CD4-positive, alpha-beta T cell (primary cell): ENCODE measurements around the gene FREM2. TPM values are rescaled to one million over a fixed set of nuclear protein-coding genes. Genes with fewer than 3 reads are reported as not detected.

ENCODE experiments used
- ATAC-seq: fragments of 200-7000 bp; cut with Tn5 transposase; one replicate; pipeline ENCODE4 v1.10.0; 2022; ENCODE audit warnings: mild to moderate bottlenecking; ENCODE audit not compliant: poor library complexity
- CTCF ChIA-PET: fragments of 350-600 bp; sonication (Branson Sonifier 250); formaldehyde crosslinking; loops from one replicate; lab custom pipeline; 2021; ENCODE audit warnings: antibody characterized with exemption, inconsistent platforms; lab: Charles Lee
- POLR2A ChIA-PET: fragments of 350-600 bp; sonication (Branson Sonifier 250); formaldehyde crosslinking; loops from one replicate; lab custom pipeline; 2021; ENCODE audit warnings: antibody characterized with exemption, inconsistent platforms; lab: Charles Lee
- DNase-seq, 14 experiments: peaks; one replicate each; pipeline ENCODE4 v3.0.0-alpha.2; 2013 to 2020; ENCODE audit warnings: mixed read lengths in 2 of 14
- H3K27ac ChIP-seq, 2 donors: one replicate each; pipeline versions ENCODE4 v1.5.1 to v1.7.0; 2013; ENCODE audit warnings: low read length in 2 of 2, low read depth in 1 of 2, mild to moderate bottlenecking in 1 of 2
- H3K27me3 ChIP-seq, 2 experiments: 1 replicate in 1 of 2; 2 replicates in 1 of 2; pipeline versions ENCODE4 v1.6.1 to v1.7.0; 2013; ENCODE audit warnings: low read length in 2 of 2, control low read depth in 1 of 2, mild to moderate bottlenecking in 1 of 2, moderate library complexity in 1 of 2; ENCODE audit not compliant: insufficient read depth in 2 of 2, control insufficient read depth in 1 of 2
- H3K36me3 ChIP-seq: one replicate; pipeline ENCODE4 v1.6.1; 2013; ENCODE audit warnings: low read length, control low read depth; ENCODE audit not compliant: insufficient read depth
- H3K4me1 ChIP-seq: one replicate; pipeline ENCODE4 v1.6.1; 2013; ENCODE audit warnings: low read length, control low read depth; ENCODE audit not compliant: insufficient read depth
- H3K4me3 ChIP-seq: one replicate; pipeline ENCODE4 v1.5.1; 2013; ENCODE audit warnings: mild to moderate bottlenecking, low read length, moderate library complexity
- H3K9me3 ChIP-seq, 2 experiments: 1 replicate in 1 of 2; 2 replicates in 1 of 2; pipeline versions ENCODE4 v1.6.1 to v1.7.0; 2013; ENCODE audit warnings: low read length in 2 of 2, mild to moderate bottlenecking in 2 of 2, control low read depth in 1 of 2, moderate library complexity in 1 of 2; ENCODE audit not compliant: control insufficient read depth in 1 of 2, insufficient read depth in 1 of 2
- H3K27ac Mint-ChIP-seq: one replicate; pipeline ENCODE4 v1.8.0; 2020; ENCODE audit warnings: mixed read lengths
- H3K27me3 Mint-ChIP-seq: one replicate; pipeline ENCODE4 v1.8.0; 2021; ENCODE audit warnings: mixed read lengths
- H3K36me3 Mint-ChIP-seq: one replicate; pipeline ENCODE4 v1.8.0; 2021; ENCODE audit warnings: low read depth, mixed read lengths
- H3K4me1 Mint-ChIP-seq: one replicate; pipeline ENCODE4 v1.8.0; 2021; ENCODE audit warnings: low read depth, mixed read lengths
- H3K4me3 Mint-ChIP-seq: one replicate; pipeline ENCODE4 v1.8.0; 2020; ENCODE audit warnings: mild to moderate bottlenecking, mixed read lengths
- H3K9me3 Mint-ChIP-seq: one replicate; pipeline ENCODE4 v1.8.0; 2020; ENCODE audit warnings: mixed read lengths
- intact Hi-C, 2 experiments: fragments of 100-400 bp; cut with DNase I in 1 of 2; cut with micrococcal nuclease in 1 of 2; formaldehyde crosslinking; loops; one replicate each; pipeline versions ENCODE4 v1.15.1 to v1.9.0; 2023 to 2025; cut with DNase I, micrococcal nuclease
- total RNA-seq, 174 experiments: library from RNA in 2 of 174; stranded (reverse) in 2 of 174; gene quantifications; one replicate each; pipeline ENCODE4 v1.2.3 and lab custom pipeline; 2021 to 2026
- TF ChIP-seq, protein P1 (sequence below): fragments of 200-600 bp; IDR thresholded peaks from one replicate; pipeline ENCODE4 v1.8.0; 2022; ENCODE audit warnings: antibody characterized with exemption, mild to moderate bottlenecking

Gene FREM2
- total RNA-seq, 2 experiments from 2014 or later: not detected

- H3K27me3 Mint-ChIP-seq: peaks cover 28% of the 10 kb centered on the region
- intact Hi-C loops: no loop called here
- CTCF ChIA-PET: interaction anchor here (0.6 to 1.8 kb wide), 2 partner anchors 15 to 135 kb away, joined by 3 to 4 read pairs; no protein-coding TSS in a partner anchor
Observed at GRCh38 chr13:38759390-38759789, 72.5 kb downstream of the FREM2 start.

DNA sequence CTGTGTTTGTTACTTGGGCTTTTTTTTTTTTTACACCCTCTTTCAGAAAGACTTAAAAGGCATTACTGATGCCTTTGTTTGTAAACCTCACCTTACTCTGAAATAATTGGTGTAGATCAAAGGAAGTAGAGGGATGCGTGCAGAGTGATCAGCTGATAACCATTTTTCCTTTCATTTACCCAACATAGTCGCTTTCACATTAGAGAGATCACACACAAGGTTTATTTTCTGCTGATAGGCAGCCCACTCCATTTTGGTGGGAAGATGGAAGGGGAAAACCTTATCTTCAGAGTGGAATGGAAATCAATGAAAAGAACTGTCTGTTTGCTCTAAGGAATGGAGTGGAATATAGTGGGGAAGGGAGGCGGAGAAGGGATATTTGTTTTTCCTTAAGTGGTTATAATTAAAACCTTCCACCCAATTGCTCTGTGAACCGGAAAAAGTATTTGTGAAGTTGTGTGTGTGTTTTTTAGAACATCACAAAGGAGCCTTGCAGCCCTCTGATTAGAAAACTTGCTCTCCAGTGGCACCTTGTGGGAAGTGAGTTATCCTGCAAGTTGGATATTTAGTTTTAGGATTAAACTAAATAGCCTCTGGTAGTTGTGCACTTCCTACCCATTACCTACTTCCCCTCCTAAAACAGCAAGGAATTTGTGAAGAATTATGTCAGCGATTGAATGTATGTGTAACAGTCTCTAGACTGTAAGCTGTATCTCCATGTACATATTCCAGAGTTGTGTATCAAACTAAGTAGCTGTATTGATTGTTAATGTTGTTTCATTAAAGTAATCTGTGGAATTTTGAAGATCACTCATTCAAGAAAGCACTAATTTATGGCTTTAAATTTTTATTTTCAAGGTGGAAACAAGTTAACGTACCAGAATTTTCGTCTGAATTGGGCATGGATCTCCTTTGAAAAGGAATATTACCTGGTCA is 76.8 kb downstream of the FREM2 start:
- Mint-ChIP-seq H3K9me3 (no peaks in the 10 kb centered on the region), H3K4me1 (no peaks in the 10 kb centered on the region), H3K27me3 (no peaks in the 10 kb centered on the region), H3K36me3 (no peaks in the 10 kb centered on the region), H3K4me3 (no peak overlapping the region), H3K27ac (no peak overlapping the region)
- H3K4me3 ChIP-seq: no peak overlapping the region
- intact Hi-C loops: no loop called here
- H3K27ac ChIP-seq: no peak overlapping the region
- H3K27me3 ChIP-seq: no peaks in the 10 kb centered on the region
- POLR2A ChIA-PET: no interaction called here
- TF ChIP-seq, protein P1, sequence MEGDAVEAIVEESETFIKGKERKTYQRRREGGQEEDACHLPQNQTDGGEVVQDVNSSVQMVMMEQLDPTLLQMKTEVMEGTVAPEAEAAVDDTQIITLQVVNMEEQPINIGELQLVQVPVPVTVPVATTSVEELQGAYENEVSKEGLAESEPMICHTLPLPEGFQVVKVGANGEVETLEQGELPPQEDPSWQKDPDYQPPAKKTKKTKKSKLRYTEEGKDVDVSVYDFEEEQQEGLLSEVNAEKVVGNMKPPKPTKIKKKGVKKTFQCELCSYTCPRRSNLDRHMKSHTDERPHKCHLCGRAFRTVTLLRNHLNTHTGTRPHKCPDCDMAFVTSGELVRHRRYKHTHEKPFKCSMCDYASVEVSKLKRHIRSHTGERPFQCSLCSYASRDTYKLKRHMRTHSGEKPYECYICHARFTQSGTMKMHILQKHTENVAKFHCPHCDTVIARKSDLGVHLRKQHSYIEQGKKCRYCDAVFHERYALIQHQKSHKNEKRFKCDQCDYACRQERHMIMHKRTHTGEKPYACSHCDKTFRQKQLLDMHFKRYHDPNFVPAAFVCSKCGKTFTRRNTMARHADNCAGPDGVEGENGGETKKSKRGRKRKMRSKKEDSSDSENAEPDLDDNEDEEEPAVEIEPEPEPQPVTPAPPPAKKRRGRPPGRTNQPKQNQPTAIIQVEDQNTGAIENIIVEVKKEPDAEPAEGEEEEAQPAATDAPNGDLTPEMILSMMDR: no peak
- DNase-seq: no peak
- no peaks in the 10 kb centered on the region for H3K4me1 ChIP-seq
- peaks cover 0 to 3% of the 10 kb centered on the region in 2 experiments for H3K9me3 ChIP-seq
- CTCF ChIA-PET: no interaction called here
- no peak for ATAC-seq
- no peaks in the 10 kb centered on the region for H3K36me3 ChIP-seq

More at GRCh38 chr13:38759390-38759789, 72.5 kb downstream of the FREM2 start:
- Histone ChIP-seq H3K4me3 (no peak overlapping the region), H3K9me3 (peaks cover 0 to 3% of the 10 kb centered on the region in 2 experiments), H3K4me1 (no peaks in the 10 kb centered on the region), H3K27me3 (peaks cover 0 to 5% of the 10 kb centered on the region in 2 experiments), H3K36me3 (no peaks in the 10 kb centered on the region), H3K27ac (no peak overlapping the region)
- TF ChIP-seq, protein P1: no peak
- DNase-seq (no peak), ATAC-seq (no peak)
- H3K36me3 Mint-ChIP-seq: no peaks in the 10 kb centered on the region
- H3K9me3 Mint-ChIP-seq: no peaks in the 10 kb centered on the region
- no peaks in the 10 kb centered on the region for H3K4me1 Mint-ChIP-seq
- H3K4me3 Mint-ChIP-seq: no peak overlapping the region
- POLR2A ChIA-PET: no interaction called here
- H3K27ac Mint-ChIP-seq: no peak overlapping the region

GRCh38 chr13:38766799-38767198 is 79.9 kb downstream of the FREM2 start:
- no peak overlapping the region for H3K27ac ChIP-seq
- ATAC-seq (no peak), DNase-seq (no peak)
- Mint-ChIP-seq H3K27ac (no peak overlapping the region), H3K36me3 (no peaks in the 10 kb centered on the region), H3K27me3 (peaks cover 7% of the 10 kb centered on the region), H3K4me1 (no peaks in the 10 kb centered on the region), H3K4me3 (no peak overlapping the region), H3K9me3 (no peaks in the 10 kb centered on the region)
- ChIA-PET CTCF (no interaction called here), POLR2A (no interaction called here)
- H3K4me1 ChIP-seq: no peaks in the 10 kb centered on the region
- intact Hi-C loops: no loop called here
- peaks cover 0 to 2% of the 10 kb centered on the region in 2 experiments for H3K9me3 ChIP-seq
- no peaks in the 10 kb centered on the region for H3K36me3 ChIP-seq
- H3K4me3 ChIP-seq: no peak overlapping the region
- TF ChIP-seq, protein P1: no peak
- H3K27me3 ChIP-seq: no peaks in the 10 kb centered on the region
